HepG2 (cell line): ENCODE measurements around the gene ELL. TPM values are rescaled to one million over a fixed set of nuclear protein-coding genes. Genes with fewer than 3 reads are reported as not detected.

Experiments
- ATAC-seq: fragments of 200-7000 bp; cut with Tn5 transposase; 3 replicates; pipeline ENCODE4 v1.9.1; 2020; ENCODE audit warnings: mild to moderate bottlenecking, moderate library complexity
- BruUV-seq: library from RNA; stranded (reverse); fragments of 400-500 nt; replicated peaks from 2 replicates; lab custom pipeline; 2021; lab: Mats Ljungman, UMichigan
- CTCF ChIA-PET: fragments of 300-600 bp; formaldehyde crosslinking; extraction: SDS; loops from one replicate; lab custom pipeline; 2021; ENCODE audit warnings: low total read pairs, inconsistent platforms, low intra/inter-chr PET ratio; lab: Yijun Ruan, JAX
- POLR2A ChIA-PET: fragments of 350-600 bp; sonication (Branson Sonifier 250); formaldehyde crosslinking; loops from one replicate; lab custom pipeline; 2020; ENCODE audit warnings: antibody characterized with exemption, inconsistent platforms; lab: Yijun Ruan, JAX
- DNase-seq: peaks from one replicate; pipeline ENCODE4 v3.0.0-alpha.2; 2015; ENCODE audit warnings: low spot score
- FAIRE-seq: peaks from 3 replicates; lab custom pipeline; 2011; peaks lifted over from hg19 to GRCh38; lab: Jason Lieb, UNC
- H2AFZ ChIP-seq: one replicate; pipeline ENCODE4 v1.6.1; 2011; ENCODE audit warnings: low read length, inconsistent platforms
- H3K27ac ChIP-seq: fragments of 300-600 bp; 3 replicates; pipeline ENCODE4 v1.8.0; 2011; ENCODE audit warnings: mixed run types, mild to moderate bottlenecking, mixed read lengths, low read length, inconsistent platforms; ENCODE audit not compliant: insufficient read depth; ENCODE audit errors: extremely low read length
- H3K27me3 ChIP-seq, 2 experiments: fragments of 200-600 bp in 1 of 2; 2 replicates in 1 of 2; 3 replicates in 1 of 2; pipeline versions ENCODE4 v1.6.0 to v1.8.0; 2011; ENCODE audit warnings: low read length in 2 of 2, mild to moderate bottlenecking in 2 of 2, moderate library complexity in 2 of 2, inconsistent platforms in 1 of 2; ENCODE audit not compliant: insufficient read depth in 2 of 2, control insufficient read depth in 1 of 2
- H3K36me3 ChIP-seq, 2 experiments: fragments of 200-600 bp in 1 of 2; replicated peaks in 1 of 2; 2 replicates in 1 of 2; 3 replicates in 1 of 2; pipeline versions ENCODE4 v1.5.1 to v1.8.0; 2011; ENCODE audit warnings: low read length in 2 of 2, inconsistent platforms in 1 of 2; ENCODE audit not compliant: insufficient read depth in 2 of 2, control insufficient read depth in 1 of 2
- H3K4me1 ChIP-seq: 2 replicates; pipeline ENCODE4 v1.5.1; 2012; ENCODE audit warnings: low read length, inconsistent platforms; ENCODE audit not compliant: insufficient read depth
- H3K4me2 ChIP-seq: 2 replicates; pipeline ENCODE4 v1.6.0; 2011; ENCODE audit warnings: low read depth, low read length, inconsistent platforms
- H3K4me3 ChIP-seq, 3 experiments: fragments of 200-600 bp in 1 of 3; sonication (generic), shearing (Covaris generic) in 1 of 3; replicated peaks in 1 of 3; 2 replicates each; pipeline ENCODE4 v1.5.1; 2011 to 2016; ENCODE audit warnings: low read length in 3 of 3, inconsistent platforms in 2 of 3, low read depth in 2 of 3, mild to moderate bottlenecking in 2 of 3, control low read depth in 1 of 3, mixed read lengths in 1 of 3; ENCODE audit not compliant: insufficient read depth in 1 of 3
- H3K79me2 ChIP-seq: one replicate; pipeline ENCODE4 v1.6.1; 2011; ENCODE audit warnings: low read length, inconsistent platforms; ENCODE audit not compliant: insufficient read depth
- H3K9ac ChIP-seq: 2 replicates; pipeline ENCODE4 v1.6.0; 2011; ENCODE audit warnings: mild to moderate bottlenecking, low read depth, low read length, inconsistent platforms; ENCODE audit not compliant: insufficient read depth
- H3K9me3 ChIP-seq: 2 replicates; pipeline ENCODE4 v1.5.1; 2012; ENCODE audit warnings: mild to moderate bottlenecking, low read length
- H4K20me1 ChIP-seq: 2 replicates; pipeline ENCODE4 v1.6.0; 2011; ENCODE audit warnings: inconsistent platforms, mild to moderate bottlenecking, low read length, moderate library complexity; ENCODE audit not compliant: insufficient read depth
- AGO2 ChIP-seq: fragments of 200-400 bp; formaldehyde crosslinking; optimal IDR thresholded peaks from 2 replicates; pipeline ENCODE3; 2017; ENCODE audit warnings: mild to moderate bottlenecking, low read depth, low read length, moderate library complexity
- CREM ChIP-seq, 2 experiments: sonication (generic) in 1 of 2; formaldehyde crosslinking in 1 of 2; IDR thresholded peaks; 2 replicates each; pipeline versions ENCODE4 v1.4.0 to v1.6.1; 2016 to 2020; ENCODE audit warnings: antibody characterized with exemption in 1 of 2, mild to moderate bottlenecking in 1 of 2, missing genetic modification reagents in 1 of 2
- ELK4 ChIP-seq: sonication (generic); formaldehyde crosslinking; IDR thresholded peaks from 2 replicates; pipeline ENCODE4 v1.9.0; 2021; ENCODE audit warnings: missing genetic modification reagents, borderline replicate concordance
- GLI4 ChIP-seq: sonication (generic); formaldehyde crosslinking; IDR thresholded peaks from 2 replicates; pipeline ENCODE4 v1.5.1; 2020; ENCODE audit warnings: missing genetic modification reagents, mild to moderate bottlenecking, moderate library complexity, borderline replicate concordance
- HIC2 ChIP-seq: sonication (generic); formaldehyde crosslinking; IDR thresholded peaks from 2 replicates; pipeline ENCODE4 v1.9.0; 2022; ENCODE audit warnings: low read depth, missing genetic modification reagents
- KDM5A ChIP-seq: fragments of 200-600 bp; sonication (generic); IDR thresholded peaks from 2 replicates; pipeline ENCODE4 v1.7.0; 2018; ENCODE audit warnings: antibody characterized with exemption, mild to moderate bottlenecking, low read length, borderline replicate concordance
- KDM6A ChIP-seq: IDR thresholded peaks from 2 replicates; pipeline ENCODE4 v1.6.1; 2016; ENCODE audit warnings: low read depth
- KLF13 ChIP-seq: sonication (generic); formaldehyde crosslinking; IDR thresholded peaks from 2 replicates; pipeline ENCODE4 v1.4.0; 2020; ENCODE audit warnings: mild to moderate bottlenecking, missing genetic modification reagents
- KMT2B ChIP-seq: IDR thresholded peaks from 2 replicates; pipeline ENCODE4 v1.6.1; 2016; ENCODE audit warnings: missing genetic modification reagents, missing compliant biosample characterization
- MAF1 ChIP-seq: sonication (generic); formaldehyde crosslinking; IDR thresholded peaks from 2 replicates; pipeline ENCODE4 v1.5.0; 2020; ENCODE audit warnings: missing genetic modification reagents, borderline replicate concordance
- SNAPC2 ChIP-seq: sonication (generic); formaldehyde crosslinking; IDR thresholded peaks from 2 replicates; pipeline ENCODE4 v1.8.1; 2022; ENCODE audit warnings: mild to moderate bottlenecking, missing genetic modification reagents
- SRY ChIP-seq: sonication (generic); formaldehyde crosslinking; IDR thresholded peaks from 2 replicates; pipeline ENCODE4 v1.8.0; 2022; ENCODE audit warnings: mild to moderate bottlenecking, missing genetic modification reagents
- TBX2 ChIP-seq: sonication (generic); formaldehyde crosslinking; IDR thresholded peaks from 2 replicates; pipeline ENCODE4 v1.5.0; 2020; ENCODE audit warnings: missing genetic modification reagents, mild to moderate bottlenecking, borderline replicate concordance
- TOE1 ChIP-seq: sonication (generic); formaldehyde crosslinking; IDR thresholded peaks from 2 replicates; pipeline ENCODE4 v1.4.0; 2020; ENCODE audit warnings: mild to moderate bottlenecking, missing genetic modification reagents
- ZBTB7B ChIP-seq: sonication (generic); formaldehyde crosslinking; IDR thresholded peaks from 2 replicates; pipeline ENCODE4 v1.4.0; 2020; ENCODE audit warnings: missing genetic modification reagents
- ZNF121 ChIP-seq: sonication (generic); formaldehyde crosslinking; IDR thresholded peaks from 2 replicates; pipeline ENCODE4 v1.5.0; 2020; ENCODE audit warnings: mild to moderate bottlenecking, missing genetic modification reagents
- ZNF512 ChIP-seq: sonication (generic); formaldehyde crosslinking; IDR thresholded peaks from 2 replicates; pipeline ENCODE4 v1.4.0; 2020; ENCODE audit warnings: mild to moderate bottlenecking, missing genetic modification reagents
- ZNF7 ChIP-seq: IDR thresholded peaks from 2 replicates; pipeline ENCODE4 v1.6.1; 2016; ENCODE audit warnings: missing biosample characterization, missing genetic modification reagents
- ZNF770 ChIP-seq: sonication (generic); formaldehyde crosslinking; IDR thresholded peaks from 2 replicates; pipeline ENCODE4 v1.5.0; 2020; ENCODE audit warnings: mild to moderate bottlenecking, missing genetic modification reagents
- WGBS: methylation state at CpG from one replicate; pipeline ENCODE4 v1.1.6; 2017; ENCODE audit warnings: low lambda C conversion rate; 5-methylcytosine and 5-hydroxymethylcytosine counted together
- in situ Hi-C: cut with HindIII; loops from 2 replicates; pipeline ENCODE4 v1.10.0; 2017; ENCODE audit warnings: low pct_unique_long_range_greater_than_20kb; ENCODE audit not compliant: extremely low pct_ligation_motif_present
- intact Hi-C: fragments of 100-400 bp; cut with micrococcal nuclease; formaldehyde crosslinking; loops from one replicate; pipeline ENCODE4 v1.10.0; 2022; ENCODE audit not compliant: unreplicated experiment
- polyA plus RNA-seq, 8 experiments: library from polyadenylated mRNA; depleted of rRNA in 3 of 8; stranded (reverse) in 7 of 8; unstranded in 1 of 8; fragments of >200 nt; fragmentation: Illumina TruSeq in 4 of 8; extraction: Trizol in 4 of 8; gene quantifications; 2 replicates each; pipeline versions ENCODE4 v1.2.1 to v1.2.3, GENCODE V29; 2011 to 2016; ENCODE audit warnings: low read depth in 4 of 8, missing spikeins in 1 of 8, mixed read lengths in 1 of 8; ENCODE audit not compliant: insufficient read depth in 1 of 8
- total RNA-seq, 5 experiments: library from RNA; depleted of rRNA; stranded (reverse); fragments of >200 nt; fragmentation: Illumina TruSeq; extraction: Trizol; gene quantifications; 2 replicates each; pipeline ENCODE4 v1.2.3, GENCODE V29; 2016; ENCODE audit warnings: low read depth in 1 of 5

ELL gene
- total and polyA plus RNA-seq, 2 of the 13 experiments (the other 11 are each of a cell fraction or from before 2014, with no cell fraction given): 3.7 to 5.4 TPM

- no peak for ATAC-seq
- no peak for DNase-seq
- no peak overlapping the region for H3K4me3 ChIP-seq
- no peaks in the 10 kb centered on the region for H3K9me3 ChIP-seq
- ChIA-PET CTCF (no interaction called here), POLR2A (interaction anchor here (1.0 to 1.1 kb wide), 3 partner anchors 10 to 47 kb away, joined by 3 to 5 read pairs (median 4); partner anchors contain the start of gene ELL)
- peaks cover 11% of the 10 kb centered on the region; the same call in 1 of the 2 replicates for H4K20me1 ChIP-seq
- no peak overlapping the region for H2AFZ ChIP-seq
- WGBS: 85% methylated on average over 5 of the region's 5 CpGs
- no peaks in the 10 kb centered on the region for H3K27me3 ChIP-seq
- H3K79me2 ChIP-seq: peaks cover 59% of the 10 kb centered on the region
- peak overlapping the region; percentile 70 for H3K27ac ChIP-seq
- no peak for TF ChIP-seq KDM5A
- no peak for TF ChIP-seq TOE1
- peak; percentile 31; the same call in 1 of the 2 replicates for TF ChIP-seq ZNF770 (CRISPR knock-in tag)
- TF ChIP-seq KLF13 (CRISPR knock-in tag): no peak
- no peak for TF ChIP-seq SRY (CRISPR knock-in tag)
- TF ChIP-seq ZNF512 (CRISPR knock-in tag): no peak
- no peak for TF ChIP-seq KMT2B
- no peak for TF ChIP-seq ELK4 (CRISPR knock-in tag)
- no peak for TF ChIP-seq SNAPC2 (CRISPR knock-in tag)
- TF ChIP-seq TBX2 (CRISPR knock-in tag): no peak
- no peak for TF ChIP-seq KDM6A (CRISPR knock-in tag)
- peak; percentile 96 for TF ChIP-seq ZNF7
- TF ChIP-seq CREM (IDR thresholded peaks at IDR 0.05): no peak
- TF ChIP-seq CREM (CRISPR knock-in tag; IDR thresholded peaks at IDR 0.05): no peak
- no peak for TF ChIP-seq GLI4 (CRISPR knock-in tag)
- no peak for TF ChIP-seq MAF1 (CRISPR knock-in tag)
- no peak for TF ChIP-seq HIC2 (CRISPR knock-in tag)
- no peak for TF ChIP-seq ZBTB7B (CRISPR knock-in tag)
- TF ChIP-seq ZNF121: peak; percentile 79
- no peak for TF ChIP-seq AGO2
- peaks cover 82% of the 10 kb centered on the region for H3K4me1 ChIP-seq
- no peak overlapping the region for H3K9ac ChIP-seq
- intact Hi-C loops: loop anchor here (5.0 kb wide), 1 partner anchor 97 kb away; the partner anchor contains the start of gene UBA52
- in situ Hi-C loops: loop anchor here (10.0 kb wide), 2 partner anchors 50 to 200 kb away; partner anchors contain the start of gene ELL
- peaks cover 5 to 6% of the 10 kb centered on the region in 2 experiments; a peak in 2 of 5 replicates for H3K36me3 ChIP-seq
- BruUV-seq: no TSS peak
- no peak for FAIRE-seq
- peak overlapping the region; percentile 87 for H3K4me2 ChIP-seq
Measured at GRCh38 chr19:18475004-18475453, 46.8 kb downstream of the ELL start.
